ENCODE measurements around the gene MACROD1.

GRCh38 chr11:63951779-63952536 is 214.0 kb downstream of the MACROD1 start:
- TF ChIP-seq, protein P1, sequence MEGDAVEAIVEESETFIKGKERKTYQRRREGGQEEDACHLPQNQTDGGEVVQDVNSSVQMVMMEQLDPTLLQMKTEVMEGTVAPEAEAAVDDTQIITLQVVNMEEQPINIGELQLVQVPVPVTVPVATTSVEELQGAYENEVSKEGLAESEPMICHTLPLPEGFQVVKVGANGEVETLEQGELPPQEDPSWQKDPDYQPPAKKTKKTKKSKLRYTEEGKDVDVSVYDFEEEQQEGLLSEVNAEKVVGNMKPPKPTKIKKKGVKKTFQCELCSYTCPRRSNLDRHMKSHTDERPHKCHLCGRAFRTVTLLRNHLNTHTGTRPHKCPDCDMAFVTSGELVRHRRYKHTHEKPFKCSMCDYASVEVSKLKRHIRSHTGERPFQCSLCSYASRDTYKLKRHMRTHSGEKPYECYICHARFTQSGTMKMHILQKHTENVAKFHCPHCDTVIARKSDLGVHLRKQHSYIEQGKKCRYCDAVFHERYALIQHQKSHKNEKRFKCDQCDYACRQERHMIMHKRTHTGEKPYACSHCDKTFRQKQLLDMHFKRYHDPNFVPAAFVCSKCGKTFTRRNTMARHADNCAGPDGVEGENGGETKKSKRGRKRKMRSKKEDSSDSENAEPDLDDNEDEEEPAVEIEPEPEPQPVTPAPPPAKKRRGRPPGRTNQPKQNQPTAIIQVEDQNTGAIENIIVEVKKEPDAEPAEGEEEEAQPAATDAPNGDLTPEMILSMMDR (IDR thresholded peaks at IDR 0.05), result no peak
- TF ChIP-seq EP300 (IDR thresholded peaks at IDR 0.05) (no peak), POLR2A (IDR thresholded peaks at IDR 0.05) (no peak)
